ENCODE results near the gene PRRT1. TPM values are rescaled to one million over a fixed set of nuclear protein-coding genes. Genes with fewer than 3 reads are reported as not detected.
A peak's percentile ranks its signal among the peaks of the same experiment; 100 is the strongest.
"Not testable (repeated sequence)": the region's sequence is repeated elsewhere in the genome, so short reads cannot be mapped to it uniquely, and the experiment has no call there.

The PRRT1 gene
- total and polyA plus RNA-seq, 11 donors, result 0.28 to 1.1 (median 0.62) TPM

DNA sequence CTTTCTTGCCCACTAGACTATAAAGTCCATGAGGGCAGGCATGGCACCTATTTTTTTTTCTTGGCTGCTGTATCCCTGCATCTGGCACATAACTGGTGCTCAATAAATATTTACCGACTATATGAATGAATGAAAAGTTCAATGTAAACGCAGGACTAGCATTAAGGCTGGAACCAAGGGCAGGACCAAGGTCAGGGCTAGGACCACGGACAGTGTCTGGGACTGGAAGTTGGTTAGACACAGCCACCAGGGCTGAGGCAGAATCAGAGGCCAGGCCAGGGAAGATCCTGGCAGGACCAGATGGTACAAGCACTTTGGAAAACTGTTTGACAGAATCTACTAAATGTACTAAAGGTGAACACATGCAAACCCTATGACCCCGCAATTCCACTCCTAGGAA lies 46.3 kb downstream of the PRRT1 start:
- H3K4me3 ChIP-seq, result peak overlapping the region in 1 of 12 donors; percentile 32
- peaks cover 3 to 45% (median 33%) of the 10 kb centered on the region in 12 donors for H3K4me1 ChIP-seq
- 72 to 77% (median 75%) methylated on average over 4 of the region's 4 CpGs for WGBS, 4 donors
- TF ChIP-seq CTCF (IDR thresholded peaks at IDR 0.05) (no peak), POLR2A (IDR thresholded peaks at IDR 0.05) (no peak)
- peaks cover 0 to 3% (median 0%) of the 10 kb centered on the region in 9 donors for H3K27me3 ChIP-seq
- no peak overlapping the region for H3K27ac ChIP-seq
- DNase-seq, result no peak
- no peak for ATAC-seq
- H3K36me3 ChIP-seq, result peaks cover 0 to 21% (median 0%) of the 10 kb centered on the region in 9 donors
- intact Hi-C loops (cut with DNase I), result no loop called here
- H3K9me3 ChIP-seq, result no peaks in the 10 kb centered on the region

- intact Hi-C loops (cut with DNase I), result no loop called here
- H3K27me3 ChIP-seq, result peaks cover 0 to 3% (median 0%) of the 10 kb centered on the region in 9 donors
- no peak for ATAC-seq
- H3K9me3 ChIP-seq, result no peaks in the 10 kb centered on the region
- no peak for DNase-seq
- peaks cover under 1 to 20% (median 13%) of the 10 kb centered on the region in 12 donors for H3K4me1 ChIP-seq
- WGBS, 4 donors, result 90 to 95% (median 91%) methylated on average over 3 of the region's 3 CpGs
- TF ChIP-seq CTCF (IDR thresholded peaks at IDR 0.05) (no peak), POLR2A (IDR thresholded peaks at IDR 0.05) (no peak)
- H3K36me3 ChIP-seq, result peaks cover 0 to 51% (median 11%) of the 10 kb centered on the region in 9 donors
- no peak overlapping the region for H3K27ac ChIP-seq
- H3K4me3 ChIP-seq, result no peak overlapping the region
These were observed 49.5 kb downstream of the PRRT1 start for GRCh38 chr6:32102255-32102654.

- Histone ChIP-seq H3K27me3 (peaks cover 6 to 22% (median 14%) of the 10 kb centered on the region in 9 donors), H3K4me1 (peaks cover 0 to 15% (median 0%) of the 10 kb centered on the region in 12 donors), H3K36me3 (peaks cover 0 to 70% (median 30%) of the 10 kb centered on the region in 9 donors)
- WGBS, 4 donors, result 83 to 88% (median 87%) methylated on average over 8 of the region's 8 CpGs
- DNase-seq; H3K4me3 ChIP-seq; intact Hi-C loops (cut with DNase I); ATAC-seq; H3K9me3 ChIP-seq; H3K27ac ChIP-seq: not testable (repeated sequence)
These were observed 51.5 kb downstream of the PRRT1 start for GRCh38 chr6:32100251-32100650.

Small RNA genes within 50 kb of the gene (microRNA-seq; reads per million reads assigned to microRNA genes)
- gene MIR6721, result 0 to 3.7 (median 2.4) reads per million in 4 donors
- gene MIR6833, result 0.19 to 0.77 (median 0.40) reads per million in 4 donors

Other genes starting within 250 kb of the PRRT1 start
- gene ZBTB12, start 249.9 kb downstream of the PRRT1 start, total RNA-seq, result 1 to 10 TPM in 8 of 9 donors, under 1 TPM in 1; 0.99 to 4.3 (median 2.3) TPM
- 1 to 10 TPM; 2.2 to 2.8 TPM for gene ZBTB12, start 249.9 kb downstream of the PRRT1 start, polyA plus RNA-seq
- 100 to 1,000 TPM in 1 of 9 donors, 10 to 100 TPM in 1, 1 to 10 TPM in 6, under 1 TPM in 1; 0.69 to 103 (median 5.3) TPM for gene C2, start 224.2 kb downstream of the PRRT1 start, total RNA-seq
- 1 to 10 TPM; 1.0 to 1.3 TPM for gene C2, start 224.2 kb downstream of the PRRT1 start, polyA plus RNA-seq
- 100 to 1,000 TPM in 1 of 9 donors, 10 to 100 TPM in 1, 1 to 10 TPM in 7; 3.0 to 151 (median 5.3) TPM for gene CFB, start 205.8 kb downstream of the PRRT1 start, total RNA-seq
- 1 to 10 TPM; 3.7 to 5.4 TPM for gene CFB, start 205.8 kb downstream of the PRRT1 start, polyA plus RNA-seq
- gene NELFE, start 193.0 kb downstream of the PRRT1 start, total RNA-seq, result 10 to 100 TPM; 37.2 to 82.0 (median 46.4) TPM
- 10 to 100 TPM; 35.4 to 82.0 TPM for gene NELFE, start 193.0 kb downstream of the PRRT1 start, polyA plus RNA-seq
- gene SKIC2, start 192.8 kb downstream of the PRRT1 start, total RNA-seq, result 10 to 100 TPM; 24.5 to 51.8 (median 36.4) TPM
- gene SKIC2, start 192.8 kb downstream of the PRRT1 start, polyA plus RNA-seq, result 10 to 100 TPM; 29.3 to 35.1 TPM
- 10 to 100 TPM in 8 of 9 donors, 1 to 10 TPM in 1; 9.4 to 17.8 (median 12.8) TPM for gene DXO, start 179.8 kb downstream of the PRRT1 start, total RNA-seq
- 10 to 100 TPM; 11.3 to 14.3 TPM for gene DXO, start 179.8 kb downstream of the PRRT1 start, polyA plus RNA-seq
- 100 to 1,000 TPM in 3 of 9 donors, 10 to 100 TPM in 6; 51.6 to 301 (median 82.4) TPM for gene C4A, start 169.9 kb downstream of the PRRT1 start, total RNA-seq
- gene C4A, start 169.9 kb downstream of the PRRT1 start, polyA plus RNA-seq, result 10 to 100 TPM; 34.5 to 34.6 TPM
- 100 to 1,000 TPM in 3 of 9 donors, 10 to 100 TPM in 6; 40.9 to 307 (median 75.7) TPM for gene C4B, start 137.1 kb downstream of the PRRT1 start, total RNA-seq
- 10 to 100 TPM; 30.8 to 33.0 TPM for gene C4B, start 137.1 kb downstream of the PRRT1 start, polyA plus RNA-seq
- gene CYP21A2, start 113.5 kb downstream of the PRRT1 start, total RNA-seq, result 1 to 10 TPM in 1 of 9 donors, under 1 TPM in 6, not detected in 2; 0.14 to 3.0 (median 0.69) TPM
- 1 to 10 TPM in 1 of 2 donors, under 1 TPM in 1; 0.11 to 1.0 TPM for gene CYP21A2, start 113.5 kb downstream of the PRRT1 start, polyA plus RNA-seq
- 100 to 1,000 TPM in 3 of 9 donors, 10 to 100 TPM in 6; 17.8 to 234 (median 56.9) TPM for gene TNXB, start 42.6 kb downstream of the PRRT1 start, total RNA-seq
- gene TNXB, start 42.6 kb downstream of the PRRT1 start, polyA plus RNA-seq, result 10 to 100 TPM; 23.8 to 47.9 TPM
- 10 to 100 TPM; 11.1 to 56.8 (median 28.7) TPM for gene ATF6B, start 23.7 kb downstream of the PRRT1 start, total RNA-seq
- gene ATF6B, start 23.7 kb downstream of the PRRT1 start, polyA plus RNA-seq, result 10 to 100 TPM; 26.8 to 28.8 TPM
- 1 to 10 TPM; 1.3 to 3.7 (median 2.9) TPM for gene FKBPL, start 21.7 kb downstream of the PRRT1 start, total RNA-seq
- 1 to 10 TPM; 2.9 to 9.3 TPM for gene FKBPL, start 21.7 kb downstream of the PRRT1 start, polyA plus RNA-seq
- 10 to 100 TPM; 17.1 to 34.0 (median 22.7) TPM for gene PPT2, start 2.2 kb upstream of the PRRT1 start, total RNA-seq
- 10 to 100 TPM; 13.1 to 21.6 TPM for gene PPT2, start 2.2 kb upstream of the PRRT1 start, polyA plus RNA-seq
- 10 to 100 TPM in 2 of 9 donors, 1 to 10 TPM in 7; 2.4 to 11.2 (median 6.1) TPM for gene EGFL8, start 12.7 kb upstream of the PRRT1 start, total RNA-seq
- 1 to 10 TPM; 4.3 to 8.1 TPM for gene EGFL8, start 12.7 kb upstream of the PRRT1 start, polyA plus RNA-seq
- gene AGPAT1, start 24.1 kb upstream of the PRRT1 start, total RNA-seq, result 10 to 100 TPM; 45.5 to 61.7 (median 51.0) TPM
- gene AGPAT1, start 24.1 kb upstream of the PRRT1 start, polyA plus RNA-seq, result 10 to 100 TPM; 43.5 to 79.1 TPM
- gene RNF5, start 26.5 kb upstream of the PRRT1 start, total RNA-seq, result 100 to 1,000 TPM in 2 of 9 donors, 10 to 100 TPM in 7; 62.7 to 136 (median 84.5) TPM
- gene RNF5, start 26.5 kb upstream of the PRRT1 start, polyA plus RNA-seq, result 100 to 1,000 TPM in 1 of 2 donors, 10 to 100 TPM in 1; 95.1 to 132 TPM
- gene AGER, start 32.3 kb upstream of the PRRT1 start, total RNA-seq, result 1 to 10 TPM in 6 of 9 donors, under 1 TPM in 2, not detected in 1; 0.69 to 5.7 (median 2.2) TPM
- 1 to 10 TPM; 1.4 to 1.6 TPM for gene AGER, start 32.3 kb upstream of the PRRT1 start, polyA plus RNA-seq
- 10 to 100 TPM; 25.3 to 60.4 (median 39.7) TPM for gene PBX2, start 38.3 kb upstream of the PRRT1 start, total RNA-seq
- gene PBX2, start 38.3 kb upstream of the PRRT1 start, polyA plus RNA-seq, result 10 to 100 TPM; 35.7 to 42.1 TPM
- 10 to 100 TPM in 2 of 9 donors, 1 to 10 TPM in 7; 1.6 to 41.0 (median 3.8) TPM for gene GPSM3, start 40.7 kb upstream of the PRRT1 start, total RNA-seq
- 1 to 10 TPM; 2.9 to 5.5 TPM for gene GPSM3, start 40.7 kb upstream of the PRRT1 start, polyA plus RNA-seq
- gene NOTCH4, start 72.1 kb upstream of the PRRT1 start, total RNA-seq, result 10 to 100 TPM; 15.8 to 55.5 (median 24.6) TPM
- gene NOTCH4, start 72.1 kb upstream of the PRRT1 start, polyA plus RNA-seq, result 10 to 100 TPM; 32.8 to 42.2 TPM
- not detected for gene TSBP1, start 220.0 kb upstream of the PRRT1 start, total RNA-seq
- gene TSBP1, start 220.0 kb upstream of the PRRT1 start, polyA plus RNA-seq, result not detected